ENCODE data around the gene USP14. TPM values are rescaled to one million over a fixed set of nuclear protein-coding genes. Genes with fewer than 3 reads are reported as not detected.

USP14 gene
- total RNA-seq, 2 donors from 2014 or later = 36.0 to 55.9 TPM

GRCh38 chr18:210075-210474 lies 51.7 kb downstream of the USP14 start:
- H3K9me3 ChIP-seq = no peaks in the 10 kb centered on the region
- intact Hi-C loops (cut with DNase I) = no loop called here
- no peak overlapping the region for H3K27ac ChIP-seq
- H3K36me3 ChIP-seq = peaks cover 5% of the 10 kb centered on the region
- H3K4me1 ChIP-seq = no peaks in the 10 kb centered on the region
- H3K9ac ChIP-seq (ENCODE audit: low read depth in 2 of 2, low read length in 2 of 2) = no peak overlapping the region
- no peak for DNase-seq
- H3K27me3 ChIP-seq = no peaks in the 10 kb centered on the region
- no peak overlapping the region for H3K4me3 ChIP-seq
- no peak for TF ChIP-seq CTCF (IDR thresholded peaks at IDR 0.05)

- H3K9ac ChIP-seq (ENCODE audit: low read depth in 2 of 2, low read length in 2 of 2) = no peak overlapping the region
- no peak overlapping the region for H3K4me3 ChIP-seq
- DNase-seq = no peak
- H3K27ac ChIP-seq = no peak overlapping the region
- no peaks in the 10 kb centered on the region for H3K4me1 ChIP-seq
- intact Hi-C loops (cut with DNase I) = no loop called here
- no peaks in the 10 kb centered on the region for H3K27me3 ChIP-seq
- peaks cover 5% of the 10 kb centered on the region for H3K36me3 ChIP-seq
- no peak for TF ChIP-seq CTCF (IDR thresholded peaks at IDR 0.05)
- no peaks in the 10 kb centered on the region for H3K9me3 ChIP-seq
Observed at GRCh38 chr18:210733-211132, 52.4 kb downstream of the USP14 start.

GRCh38 chr18:211582-211981 lies 53.2 kb downstream of the USP14 start:
- H3K9ac ChIP-seq (ENCODE audit: low read depth in 2 of 2, low read length in 2 of 2) = no peak overlapping the region
- intact Hi-C loops (cut with DNase I) = no loop called here
- no peak for TF ChIP-seq CTCF (IDR thresholded peaks at IDR 0.05)
- no peak for DNase-seq
- H3K4me3 ChIP-seq = no peak overlapping the region
- no peaks in the 10 kb centered on the region for H3K9me3 ChIP-seq
- no peaks in the 10 kb centered on the region for H3K27me3 ChIP-seq
- no peaks in the 10 kb centered on the region for H3K4me1 ChIP-seq
- peaks cover 5% of the 10 kb centered on the region for H3K36me3 ChIP-seq
- no peak overlapping the region for H3K27ac ChIP-seq

GRCh38 chr18:212780-213179 lies 54.4 kb downstream of the USP14 start:
- TF ChIP-seq CTCF (IDR thresholded peaks at IDR 0.05) = no peak
- Histone ChIP-seq H3K9me3 (no peaks in the 10 kb centered on the region), H3K36me3 (peaks cover 5% of the 10 kb centered on the region)

GRCh38 chr18:213505-213904 lies 55.1 kb downstream of the USP14 start:
- intact Hi-C loops (cut with DNase I) = no loop called here
- Histone ChIP-seq H3K36me3 (peaks cover 5% of the 10 kb centered on the region), H3K4me1 (no peaks in the 10 kb centered on the region), H3K9ac (ENCODE audit: low read depth in 2 of 2, low read length in 2 of 2) (no peak overlapping the region), H3K27ac (no peak overlapping the region), H3K9me3 (no peaks in the 10 kb centered on the region), H3K4me3 (no peak overlapping the region), H3K27me3 (no peaks in the 10 kb centered on the region)
- DNase-seq = no peak
- no peak for TF ChIP-seq CTCF (IDR thresholded peaks at IDR 0.05)

More at GRCh38 chr18:212780-213179, 54.4 kb downstream of the USP14 start:
- no peak for DNase-seq
- Histone ChIP-seq H3K4me1 (no peaks in the 10 kb centered on the region), H3K4me3 (no peak overlapping the region), H3K9ac (ENCODE audit: low read depth in 2 of 2, low read length in 2 of 2) (no peak overlapping the region), H3K27ac (no peak overlapping the region), H3K27me3 (no peaks in the 10 kb centered on the region)
- intact Hi-C loops (cut with DNase I) = no loop called here

- no peaks in the 10 kb centered on the region for H3K4me1 ChIP-seq
- no peak overlapping the region for H3K27ac ChIP-seq
- no peaks in the 10 kb centered on the region for H3K9me3 ChIP-seq
- H3K4me3 ChIP-seq = no peak overlapping the region
- intact Hi-C loops (cut with DNase I) = no loop called here
- H3K9ac ChIP-seq (ENCODE audit: low read depth in 2 of 2, low read length in 2 of 2) = no peak overlapping the region
- peaks cover 5% of the 10 kb centered on the region for H3K36me3 ChIP-seq
- TF ChIP-seq CTCF (IDR thresholded peaks at IDR 0.05) = no peak
- no peaks in the 10 kb centered on the region for H3K27me3 ChIP-seq
- no peak for DNase-seq
Observed at GRCh38 chr18:213966-214365, 55.6 kb downstream of the USP14 start.
